OCI-LY1 (cell line): Measurements from ENCODE around the gene SYNE1.

Experiments
- EZH2 ChIP-seq: fragments of 200-600 bp; sonication (generic), shearing (Covaris generic); IDR thresholded peaks from 2 replicates; pipeline ENCODE4 v1.8.0; 2017; ENCODE audit warnings: borderline replicate concordance, mixed run types, mild to moderate bottlenecking, antibody characterized with exemption, low read length, moderate library complexity, mixed read lengths
- TF ChIP-seq, protein P1 (sequence below): fragments of 200-600 bp; sonication (generic), shearing (Covaris generic); IDR thresholded peaks from 2 replicates; pipeline ENCODE4 v1.5.1; 2017; ENCODE audit warnings: mild to moderate bottlenecking, antibody characterized with exemption, low read length, moderate library complexity, mixed read lengths

DNA sequence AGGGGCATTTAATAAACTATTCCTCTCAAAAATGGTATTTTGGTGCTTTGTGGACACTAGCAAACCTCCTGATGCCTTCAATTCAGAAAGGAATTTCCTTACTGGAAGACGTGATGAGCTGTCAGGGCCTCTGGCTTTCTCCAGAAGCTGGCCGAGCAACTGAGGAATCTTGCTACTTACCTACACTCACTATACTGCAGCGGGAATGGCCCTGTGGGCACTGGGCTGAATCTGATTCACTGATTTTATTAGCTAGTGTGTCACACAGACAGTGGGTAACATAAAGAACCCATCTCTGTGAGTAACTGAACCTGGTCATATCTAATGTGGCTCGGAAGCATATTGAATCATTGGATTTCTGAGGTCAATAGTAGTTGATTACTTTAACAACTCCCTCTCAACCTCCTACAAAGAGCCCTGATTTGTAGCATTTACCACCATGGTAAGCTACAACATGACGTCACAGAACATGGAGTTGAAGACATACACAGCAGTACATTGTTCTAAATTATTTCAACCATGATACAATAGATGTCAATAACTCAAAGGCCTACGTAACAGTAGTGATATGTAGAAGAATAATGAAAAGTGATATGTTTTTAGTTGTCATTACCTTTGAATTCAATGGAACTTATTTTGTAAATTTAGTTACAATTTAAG is 232.1 kb downstream of the SYNE1 start:
- TF ChIP-seq EZH2, result no peak
- TF ChIP-seq, protein P1, sequence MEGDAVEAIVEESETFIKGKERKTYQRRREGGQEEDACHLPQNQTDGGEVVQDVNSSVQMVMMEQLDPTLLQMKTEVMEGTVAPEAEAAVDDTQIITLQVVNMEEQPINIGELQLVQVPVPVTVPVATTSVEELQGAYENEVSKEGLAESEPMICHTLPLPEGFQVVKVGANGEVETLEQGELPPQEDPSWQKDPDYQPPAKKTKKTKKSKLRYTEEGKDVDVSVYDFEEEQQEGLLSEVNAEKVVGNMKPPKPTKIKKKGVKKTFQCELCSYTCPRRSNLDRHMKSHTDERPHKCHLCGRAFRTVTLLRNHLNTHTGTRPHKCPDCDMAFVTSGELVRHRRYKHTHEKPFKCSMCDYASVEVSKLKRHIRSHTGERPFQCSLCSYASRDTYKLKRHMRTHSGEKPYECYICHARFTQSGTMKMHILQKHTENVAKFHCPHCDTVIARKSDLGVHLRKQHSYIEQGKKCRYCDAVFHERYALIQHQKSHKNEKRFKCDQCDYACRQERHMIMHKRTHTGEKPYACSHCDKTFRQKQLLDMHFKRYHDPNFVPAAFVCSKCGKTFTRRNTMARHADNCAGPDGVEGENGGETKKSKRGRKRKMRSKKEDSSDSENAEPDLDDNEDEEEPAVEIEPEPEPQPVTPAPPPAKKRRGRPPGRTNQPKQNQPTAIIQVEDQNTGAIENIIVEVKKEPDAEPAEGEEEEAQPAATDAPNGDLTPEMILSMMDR, result no peak
